Coronary artery (tissue), 2 donors: ENCODE measurements around the gene XPO6.

Experiments
- DNase-seq: peaks from one replicate; pipeline ENCODE4 v3.0.0-alpha.2; 2017; ENCODE audit warnings: low spot score
- H3K27ac ChIP-seq, 2 donors: fragments of 200-600 bp; sonication (generic); one replicate each; pipeline ENCODE4 v1.5.1; 2016 to 2019
- H3K4me3 ChIP-seq: fragments of 200-600 bp; sonication (generic); 2 replicates; pipeline ENCODE4 v1.5.1; 2016; ENCODE audit warnings: mild to moderate bottlenecking, moderate library complexity
- CTCF ChIP-seq: fragments of 200-600 bp; sonication (generic); IDR thresholded peaks from one replicate; pipeline ENCODE4 v1.5.1; 2019; ENCODE audit warnings: antibody characterized with exemption

The XPO6 gene

GRCh38 chr16:28051486-28051885 is 160.3 kb downstream of the XPO6 start:
- H3K27ac ChIP-seq: no peak overlapping the region
- H3K4me3 ChIP-seq: no peak overlapping the region
- DNase-seq: no peak
- no peak for TF ChIP-seq CTCF
